ENCODE measurements around the gene SIK3.

The SIK3 gene

GRCh38 chr11:117009905-117010605, 88.2 kb downstream of the SIK3 start:
- DNase-seq (ENCODE audit: low read depth in 2 of 2): no peak

DNA sequence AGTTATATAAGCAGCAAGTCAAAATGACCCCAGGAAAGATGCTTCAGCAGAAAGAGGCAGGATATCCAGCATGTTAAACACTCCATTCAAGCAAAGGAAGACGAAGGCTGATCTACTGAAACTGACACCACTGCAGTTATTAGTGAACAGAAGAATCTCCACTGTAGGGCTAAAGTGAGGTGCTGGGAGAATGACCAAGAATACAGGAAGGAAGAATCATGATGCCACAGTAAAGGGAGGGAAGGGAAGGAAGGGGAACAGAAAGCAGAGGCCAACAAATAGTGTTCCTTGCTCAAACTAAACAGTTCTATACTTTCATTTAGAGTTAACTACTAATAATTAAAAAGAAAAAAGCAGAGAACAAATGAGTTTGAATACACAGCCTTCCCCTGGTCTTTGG, 92.5 kb downstream of the SIK3 start:
- no peak for DNase-seq (ENCODE audit: low read depth in 2 of 2)

DNA sequence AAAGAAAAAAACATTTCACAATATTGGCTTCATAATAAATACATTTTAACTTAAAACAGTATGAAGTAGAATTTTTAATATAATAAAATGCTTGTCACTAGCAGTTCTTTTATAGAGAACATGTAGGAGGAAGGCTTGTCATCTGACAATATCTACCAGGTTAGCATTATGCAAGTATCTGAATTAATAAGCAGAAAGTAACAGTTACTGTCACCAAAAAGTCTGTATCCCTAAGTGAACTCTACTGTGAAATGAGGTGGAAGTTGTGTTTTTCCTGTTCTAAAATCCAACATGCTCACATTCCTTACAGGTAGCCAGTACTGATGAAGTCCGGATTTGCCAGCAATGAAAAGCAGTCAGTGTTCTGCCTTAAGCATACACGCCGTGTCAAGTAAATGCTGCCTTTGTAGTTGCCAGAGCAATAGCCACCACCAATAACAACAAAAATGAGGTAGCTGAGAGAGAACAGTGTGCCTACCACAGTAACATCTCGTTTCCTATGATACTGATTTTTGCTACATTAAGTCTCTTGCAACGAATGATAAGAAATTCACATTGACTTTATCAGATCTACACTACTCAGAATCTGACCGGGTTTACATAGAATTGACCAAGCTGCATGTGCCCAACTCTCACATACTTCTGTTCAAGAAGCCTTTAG, 95.5 kb downstream of the SIK3 start:
- DNase-seq (ENCODE audit: low read depth in 2 of 2): no peak

DNA sequence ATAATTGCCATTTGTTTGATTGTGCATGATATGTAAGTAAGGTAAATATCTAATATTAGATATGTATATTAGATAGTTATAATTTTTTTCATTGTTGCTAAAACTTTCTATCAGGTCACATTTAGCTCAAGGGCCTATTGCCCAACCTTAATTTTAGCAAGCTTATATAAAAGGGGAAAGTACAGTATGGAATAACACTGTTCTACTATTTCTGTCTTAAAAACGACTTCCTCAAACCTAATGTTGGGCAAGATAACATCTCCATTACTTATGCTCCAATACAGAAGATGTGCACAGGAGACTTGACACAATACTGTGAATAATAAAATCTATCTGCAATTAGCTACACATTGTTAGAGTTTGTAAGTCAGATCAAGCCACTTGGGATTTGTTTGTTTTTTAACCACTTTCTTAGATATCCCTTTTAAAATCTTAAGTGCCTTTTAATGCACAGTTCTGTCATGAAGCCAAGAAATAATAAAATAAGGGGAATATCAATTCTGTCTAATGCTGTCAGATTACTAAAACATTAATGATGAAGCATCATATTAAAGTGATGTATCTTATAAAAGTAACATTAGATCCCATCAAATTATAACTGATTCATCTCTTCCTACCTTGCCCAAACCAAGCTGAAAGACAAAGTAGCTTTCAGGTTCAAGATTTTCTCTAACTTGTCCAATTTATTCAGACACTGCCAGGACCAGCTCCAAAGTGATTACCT, 98.1 kb downstream of the SIK3 start:
- DNase-seq (ENCODE audit: low read depth in 2 of 2): no peak

- no peak for DNase-seq (ENCODE audit: low read depth in 2 of 2)
Observed at GRCh38 chr11:116997071-116997470, 101.2 kb downstream of the SIK3 start.

DNA sequence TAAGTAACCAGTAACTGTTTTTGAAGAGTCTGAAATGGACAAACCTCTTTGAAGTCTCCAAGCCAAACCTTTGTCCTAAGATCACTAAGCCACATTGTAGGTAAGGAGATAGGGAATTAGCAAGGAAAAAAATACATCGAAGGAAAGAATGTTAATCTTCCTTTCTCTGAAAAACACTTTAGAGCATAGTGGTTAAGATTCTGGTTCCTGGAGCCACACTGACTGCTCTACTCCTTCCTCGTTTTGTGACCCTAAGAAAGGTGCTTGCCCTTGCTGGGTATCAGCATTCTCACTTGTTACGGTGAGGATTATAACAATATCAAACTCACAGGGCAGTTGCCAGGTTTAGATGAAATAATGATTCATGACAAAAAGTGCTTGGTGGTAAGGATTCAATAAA, 104.0 kb downstream of the SIK3 start:
- DNase-seq (ENCODE audit: low read depth in 2 of 2): no peak

DNA sequence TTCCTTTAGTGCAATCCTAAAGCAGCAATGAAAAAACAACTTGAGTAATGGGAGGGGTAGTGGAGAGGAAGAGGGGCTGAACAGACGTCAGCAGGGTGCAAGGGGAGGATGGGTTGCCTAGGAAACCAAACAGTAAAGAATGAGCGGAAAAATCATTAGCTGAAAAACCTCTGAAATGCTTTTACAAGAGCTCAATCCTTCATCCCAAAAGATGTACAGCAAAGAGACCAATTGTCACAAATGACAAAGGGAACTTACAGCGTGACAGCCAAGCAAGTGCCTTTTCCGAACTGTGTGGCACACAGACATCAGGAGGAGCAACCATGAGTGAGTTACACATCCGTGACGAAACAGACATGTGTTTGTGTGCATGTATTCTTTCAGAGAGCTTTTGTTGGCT, 104.6 kb downstream of the SIK3 start:
- no peak for DNase-seq (ENCODE audit: low read depth in 2 of 2)

- no peak for DNase-seq (ENCODE audit: low read depth in 2 of 2)
Observed at GRCh38 chr11:116991491-116991890, 106.7 kb downstream of the SIK3 start.

GRCh38 chr11:116990811-116991210, 107.4 kb downstream of the SIK3 start:
- no peak for DNase-seq (ENCODE audit: low read depth in 2 of 2)

DNA sequence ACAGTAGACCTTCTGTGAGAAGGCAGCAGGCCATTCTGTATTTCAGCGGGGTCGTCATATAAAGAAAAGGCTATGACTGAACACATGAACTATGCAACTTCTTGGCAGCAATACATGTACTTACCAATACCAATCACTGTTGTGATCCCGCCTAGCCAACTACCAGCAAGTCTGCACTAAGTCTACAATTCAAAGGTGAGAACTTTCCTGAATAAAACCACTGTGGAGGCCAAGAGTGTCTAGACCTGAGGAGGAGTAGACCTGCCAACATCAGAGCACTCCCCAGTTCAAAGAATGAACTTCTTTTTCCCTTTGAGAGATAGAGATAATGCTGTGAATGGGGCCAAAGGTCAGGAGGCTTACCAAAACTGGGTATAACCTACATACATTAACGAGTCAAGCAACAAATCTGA, 108.2 kb downstream of the SIK3 start:
- no peak for DNase-seq (ENCODE audit: low read depth in 2 of 2)

GRCh38 chr11:116989184-116989583, 109.0 kb downstream of the SIK3 start:
- DNase-seq (ENCODE audit: low read depth in 2 of 2): no peak

GRCh38 chr11:116986521-116987105, 111.6 kb downstream of the SIK3 start:
- DNase-seq (ENCODE audit: low read depth in 2 of 2): no peak

DNA sequence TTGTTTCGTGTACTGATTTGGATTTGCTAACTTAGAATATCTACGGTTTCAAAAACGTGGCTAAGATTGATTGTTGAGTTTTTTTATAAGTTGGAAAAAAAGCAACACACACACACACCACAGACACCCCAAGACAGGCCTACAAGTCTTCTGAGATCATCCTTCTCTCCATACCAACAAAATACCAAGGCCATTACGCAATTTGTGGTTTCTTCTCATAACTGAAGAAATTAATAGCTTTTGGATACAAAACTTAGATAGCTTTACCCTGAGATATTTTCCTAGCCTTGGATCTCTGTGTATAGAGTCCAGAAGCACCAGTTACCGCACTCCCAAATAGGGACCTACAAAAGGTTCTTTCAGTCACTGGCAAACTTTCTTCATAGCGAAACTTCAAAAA, 113.6 kb downstream of the SIK3 start:
- DNase-seq (ENCODE audit: low read depth in 2 of 2): no peak

DNA sequence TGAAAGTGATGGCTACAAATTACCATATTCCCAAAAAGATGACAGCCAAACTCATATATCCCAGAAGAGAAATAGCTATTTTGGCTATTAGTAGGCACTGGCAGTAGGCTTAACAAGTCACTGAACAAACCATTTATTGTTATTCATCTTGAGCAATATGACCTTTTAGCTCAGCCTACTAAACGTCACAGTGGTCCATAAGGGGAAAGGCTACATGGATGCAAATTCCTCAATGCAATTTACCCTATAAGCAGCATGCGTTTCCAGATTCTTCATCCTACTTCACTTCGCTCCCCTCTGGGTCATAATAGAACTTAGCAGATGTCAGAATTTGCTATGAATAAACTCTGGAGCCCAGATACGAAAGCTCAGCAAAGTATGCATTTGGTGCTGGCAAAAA, 114.0 kb downstream of the SIK3 start:
- no peak for DNase-seq (ENCODE audit: low read depth in 2 of 2)

- no peak for DNase-seq (ENCODE audit: low read depth in 2 of 2)
Observed at GRCh38 chr11:116981266-116981885, 116.9 kb downstream of the SIK3 start.

- no peak for DNase-seq (ENCODE audit: low read depth in 2 of 2)
Observed at GRCh38 chr11:116980136-116980793, 118.0 kb downstream of the SIK3 start.

GRCh38 chr11:116976941-116977570, 121.2 kb downstream of the SIK3 start:
- no peak for DNase-seq (ENCODE audit: low read depth in 2 of 2)

GRCh38 chr11:116975661-116976060, 122.6 kb downstream of the SIK3 start:
- DNase-seq (ENCODE audit: low read depth in 2 of 2): no peak

GRCh38 chr11:116973270-116973669, 125.0 kb downstream of the SIK3 start:
- DNase-seq (ENCODE audit: low read depth in 2 of 2): no peak

- DNase-seq (ENCODE audit: low read depth in 2 of 2): no peak
Observed at GRCh38 chr11:116972691-116973090, 125.5 kb downstream of the SIK3 start.
